GM12878 (cell line): ENCODE results near the gene RBMS3. TPM values are rescaled to one million over a fixed set of nuclear protein-coding genes. Genes with fewer than 3 reads are reported as not detected.
A peak's percentile ranks its signal among the peaks of the same experiment; 100 is the strongest.

Source experiments
- ATAC-seq: fragments of 200-7000 bp; cut with Tn5 transposase; 3 replicates; pipeline ENCODE4 v1.9.1; 2020; ENCODE audit warnings: mild to moderate bottlenecking, moderate library complexity
- BruUV-seq: library from RNA; stranded (reverse); fragments of 400-500 nt; replicated peaks from 2 replicates; lab custom pipeline; 2021; lab: Mats Ljungman, UMichigan
- CTCF ChIA-PET: fragments of 300-600 bp; sonication (Branson Sonifier 250); formaldehyde crosslinking; extraction: SDS; loops from one replicate; lab custom pipeline; 2021; ENCODE audit warnings: inconsistent platforms; lab: Yijun Ruan, JAX
- POLR2A ChIA-PET: fragments of 350-600 bp; formaldehyde crosslinking; extraction: SDS; loops from one replicate; lab custom pipeline; 2021; ENCODE audit warnings: inconsistent platforms; lab: Charles Lee
- RAD21 ChIA-PET: fragments of 300-600 bp; sonication (Branson Sonifier 250); formaldehyde crosslinking; loops from one replicate; lab custom pipeline; 2023; ENCODE audit warnings: antibody characterized with exemption; ENCODE audit not compliant: unreplicated experiment; lab: Charles Lee
- SMC1A ChIA-PET: fragments of 300-600 bp; sonication (Branson Sonifier 250); formaldehyde crosslinking; loops from one replicate; lab custom pipeline; 2023; ENCODE audit not compliant: unreplicated experiment, uncharacterized antibody; lab: Charles Lee
- DNase-seq: peaks from one replicate; pipeline ENCODE4 v3.0.0-alpha.2; 2011; ENCODE audit warnings: low read depth, low spot score
- FAIRE-seq: peaks from 3 replicates; lab custom pipeline; 2011; peaks lifted over from hg19 to GRCh38; lab: Jason Lieb, UNC
- H2AFZ ChIP-seq: 2 replicates; pipeline ENCODE4 v1.6.0; 2011; ENCODE audit warnings: low read depth, low read length, control low read depth; ENCODE audit not compliant: control insufficient read depth
- H3K27ac ChIP-seq: 2 replicates; pipeline ENCODE4 v1.5.1; 2011; ENCODE audit warnings: control low read depth; ENCODE audit not compliant: control insufficient read depth, insufficient read depth
- H3K27me3 ChIP-seq, 2 experiments: replicated peaks in 1 of 2; 2 replicates each; pipeline versions ENCODE4 v1.6.0 to v1.6.1; 2011; ENCODE audit warnings: low read length in 1 of 2; ENCODE audit not compliant: control insufficient read depth in 2 of 2, insufficient read depth in 2 of 2
- H3K36me3 ChIP-seq, 2 experiments: 2 replicates each; pipeline ENCODE4 v1.5.1; 2011; ENCODE audit warnings: low read length in 1 of 2; ENCODE audit not compliant: control insufficient read depth in 2 of 2, insufficient read depth in 2 of 2
- H3K4me1 ChIP-seq: 2 replicates; pipeline ENCODE4 v1.6.1; 2011; ENCODE audit warnings: mild to moderate bottlenecking, low read length, moderate library complexity, mixed read lengths; ENCODE audit not compliant: control insufficient read depth, insufficient read depth
- H3K4me2 ChIP-seq: 2 replicates; pipeline ENCODE4 v1.6.0; 2011; ENCODE audit warnings: control low read depth; ENCODE audit not compliant: control insufficient read depth, insufficient read depth
- H3K4me3 ChIP-seq: fragments of 200-600 bp; sonication (generic); 2 replicates; pipeline ENCODE4 v1.5.1; 2016
- H3K79me2 ChIP-seq: 2 replicates; pipeline ENCODE4 v1.6.0; 2011; ENCODE audit warnings: low read length; ENCODE audit not compliant: control insufficient read depth, insufficient read depth
- H3K9ac ChIP-seq: 2 replicates; pipeline ENCODE4 v1.8.0; 2011; ENCODE audit warnings: low read length, control low read depth, mixed read lengths; ENCODE audit not compliant: control insufficient read depth, insufficient read depth
- H3K9me3 ChIP-seq: replicated peaks from 3 replicates; pipeline ENCODE4 v1.5.1; 2011; ENCODE audit warnings: mild to moderate bottlenecking, low read length; ENCODE audit not compliant: control insufficient read depth, insufficient read depth
- H4K20me1 ChIP-seq: 2 replicates; pipeline ENCODE4 v1.6.0; 2011; ENCODE audit not compliant: control insufficient read depth, insufficient read depth
- TARDBP ChIP-seq: IDR thresholded peaks from 2 replicates; pipeline ENCODE4 v1.6.1; 2016; ENCODE audit warnings: borderline replicate concordance
- ZBTB40 ChIP-seq: fragments of 450-650 bp; IDR thresholded peaks from 2 replicates; pipeline ENCODE4 v1.6.1; 2016; ENCODE audit warnings: mild to moderate bottlenecking, moderate library complexity, borderline replicate concordance
- WGBS: methylation state at CpG from one replicate; pipeline ENCODE4 v1.1.6; 2016; ENCODE audit warnings: low lambda C conversion rate; ENCODE audit not compliant: insufficient replicate concordance, insufficient coverage; ENCODE audit errors: missing lambda C conversion rate; 5-methylcytosine and 5-hydroxymethylcytosine counted together
- in situ Hi-C: fragments of 300-500 bp; cut with MboI; formaldehyde crosslinking; loops from 9 replicates; pipeline ENCODE4 v1.14.3; 2018; ENCODE audit warnings: mixed read lengths
- intact Hi-C: fragments of 100-400 bp; cut with micrococcal nuclease; formaldehyde crosslinking; loops from one replicate; pipeline ENCODE4 v1.14.2; 2022; ENCODE audit not compliant: unreplicated experiment
- polyA plus RNA-seq, 11 experiments: library from polyadenylated mRNA; depleted of rRNA in 4 of 11; unstranded in 6 of 11; stranded (reverse) in 5 of 11; fragments of >200 nt; fragmentation: Nextera tagmentation in 4 of 11; fragmentation: Illumina TruSeq in 1 of 11; extraction: Ambion mirVana in 4 of 11; extraction: Trizol in 1 of 11; gene quantifications; 1 replicate in 1 of 11; 2 replicates in 10 of 11; pipeline versions ENCODE4 v1.2.1 to v1.2.3, GENCODE V29; 2011 to 2016; ENCODE audit warnings: inconsistent platforms in 2 of 11, missing spikeins in 2 of 11, low read depth in 1 of 11
- total RNA-seq, 4 experiments: library from RNA; depleted of rRNA in 3 of 4; stranded (reverse); fragments of >200 nt in 3 of 4; fragmentation: Illumina TruSeq in 1 of 4; extraction: Trizol in 1 of 4; gene quantifications; 2 replicates each; pipeline versions ENCODE4 v1.2.1 to v1.2.3, GENCODE V29; 2013 to 2021

RBMS3 gene
- total and polyA plus RNA-seq, 10 of the 15 experiments (the other 5 are each of a cell fraction or from before 2014, with no cell fraction given): 0.79 to 4.7 (median 3.1) TPM

GRCh38 chr3:29282427-29283230 lies 1.8 kb downstream of the RBMS3 start:
- no peak for DNase-seq
- H2AFZ ChIP-seq: peak overlapping the region; percentile 69; the same call in 1 of the 2 replicates
- H3K79me2 ChIP-seq: peaks cover 17% of the 10 kb centered on the region
- TSS peak; percentile 82 for BruUV-seq
- ChIA-PET POLR2A (interaction anchor here (0.8 to 1.2 kb wide), 5 partner anchors 37 to 62 kb away, joined by 3 to 4 read pairs (median 3); no protein-coding TSS in a partner anchor), CTCF (interaction anchor here (0.8 to 1.9 kb wide), 5 partner anchors 38 to 129 kb away, joined by 3 to 6 read pairs (median 3); no protein-coding TSS in a partner anchor), RAD21 (interaction anchor here (0.7 to 3.0 kb wide), 14 partner anchors 7 to 366 kb away, joined by 3 to 17 read pairs (median 8); no protein-coding TSS in a partner anchor), SMC1A (interaction anchor here (0.8 to 3.7 kb wide), 17 partner anchors 14 to 342 kb away, joined by 3 to 23 read pairs (median 6); no protein-coding TSS in a partner anchor)
- peak overlapping the region; percentile 79 for H3K4me3 ChIP-seq
- H3K9me3 ChIP-seq: no peaks in the 10 kb centered on the region
- no peak for FAIRE-seq
- no peaks in the 10 kb centered on the region for H4K20me1 ChIP-seq
- in situ Hi-C loops (no loop called here), intact Hi-C loops (loop anchor here (2.0 to 10.0 kb wide), 4 partner anchors 36 to 405 kb away; no protein-coding TSS in a partner anchor)
- H3K27ac ChIP-seq: peak overlapping the region; percentile 59
- TF ChIP-seq ZBTB40 (0 out of 2 replicates have a peak, but pooled peaks have one; percentile 11), TARDBP (no peak)
- peak overlapping the region; percentile 65; the same call in 1 of the 2 replicates for H3K9ac ChIP-seq
- peaks cover 4% of the 10 kb centered on the region for H3K4me1 ChIP-seq
- no peaks in the 10 kb centered on the region for H3K27me3 ChIP-seq
- no peaks in the 10 kb centered on the region for H3K36me3 ChIP-seq
- ATAC-seq: peak; percentile 15
- WGBS: 47% methylated on average over 13 of the region's 13 CpGs
- H3K4me2 ChIP-seq: peak overlapping the region; percentile 83
